ENCODE results near the gene ADCYAP1. TPM values are rescaled to one million over a fixed set of nuclear protein-coding genes. Genes with fewer than 3 reads are reported as not detected.

The ADCYAP1 gene
- total RNA-seq, 1 experiment from 2014 or later, result not detected

GRCh38 chr18:908758-909724, 4.4 kb downstream of the ADCYAP1 start:
- no peak for DNase-seq (ENCODE audit: low spot score)

- no peak for DNase-seq (ENCODE audit: low spot score)
Observed at GRCh38 chr18:910247-910646, 5.6 kb downstream of the ADCYAP1 start.

- no peak for DNase-seq (ENCODE audit: low spot score)
Observed at GRCh38 chr18:911025-911424, 6.4 kb downstream of the ADCYAP1 start.

GRCh38 chr18:911486-911885, 6.8 kb downstream of the ADCYAP1 start:
- no peak for DNase-seq (ENCODE audit: low spot score)

GRCh38 chr18:916562-916961, 11.9 kb downstream of the ADCYAP1 start:
- DNase-seq (ENCODE audit: low spot score), result no peak

GRCh38 chr18:919078-919477, 14.4 kb downstream of the ADCYAP1 start:
- DNase-seq (ENCODE audit: low spot score), result no peak

GRCh38 chr18:923144-923866, 18.6 kb downstream of the ADCYAP1 start:
- DNase-seq (ENCODE audit: low spot score), result no peak

GRCh38 chr18:924987-925386, 20.3 kb downstream of the ADCYAP1 start:
- DNase-seq (ENCODE audit: low spot score), result no peak

- peak; percentile 77 for DNase-seq (ENCODE audit: low spot score)
Observed at GRCh38 chr18:926946-927345, 22.3 kb downstream of the ADCYAP1 start.

GRCh38 chr18:933082-933481, 28.4 kb downstream of the ADCYAP1 start:
- no peak for DNase-seq (ENCODE audit: low spot score)

- no peak for DNase-seq (ENCODE audit: low spot score)
Observed at GRCh38 chr18:934518-935133, 30.0 kb downstream of the ADCYAP1 start.

GRCh38 chr18:936941-937340, 32.3 kb downstream of the ADCYAP1 start:
- DNase-seq (ENCODE audit: low spot score), result no peak

- peak; percentile 88 for DNase-seq (ENCODE audit: low spot score)
Observed at GRCh38 chr18:939166-939565, 34.5 kb downstream of the ADCYAP1 start.

- no peak for DNase-seq (ENCODE audit: low spot score)
Observed at GRCh38 chr18:939958-940357, 35.3 kb downstream of the ADCYAP1 start.

GRCh38 chr18:941331-941730, 36.7 kb downstream of the ADCYAP1 start:
- DNase-seq (ENCODE audit: low spot score), result no peak

GRCh38 chr18:944440-944839, 39.8 kb downstream of the ADCYAP1 start:
- DNase-seq (ENCODE audit: low spot score), result peak; percentile 96

- no peak for DNase-seq (ENCODE audit: low spot score)
Observed at GRCh38 chr18:949724-950631, 45.3 kb downstream of the ADCYAP1 start.

GRCh38 chr18:950882-951495, 46.3 kb downstream of the ADCYAP1 start:
- DNase-seq (ENCODE audit: low spot score), result peak; percentile 58

- DNase-seq (ENCODE audit: low spot score), result no peak
Observed at GRCh38 chr18:955384-956066, 50.9 kb downstream of the ADCYAP1 start.

GRCh38 chr18:957829-958228, 53.2 kb downstream of the ADCYAP1 start:
- no peak for DNase-seq (ENCODE audit: low spot score)
